ENCODE results near the gene SLC18A3.

SLC18A3 gene

GRCh38 chr10:49612513-49613164, 2.5 kb downstream of the SLC18A3 start:
- no peak for DNase-seq

- DNase-seq: no peak
These were observed 3.2 kb downstream of the SLC18A3 start for GRCh38 chr10:49613165-49613881.

GRCh38 chr10:49613882-49614241, 3.8 kb downstream of the SLC18A3 start, which contains the start of gene CHAT:
TSS of gene CHAT (plus strand) at chr10:49614037. CDS start at chr10:49614190, 153 bp downstream.
- DNase-seq: no peak

GRCh38 chr10:49614242-49615198, 4.4 kb downstream of the SLC18A3 start:
- no peak for DNase-seq

GRCh38 chr10:49615213-49615612, 5.1 kb downstream of the SLC18A3 start:
- no peak for DNase-seq

GRCh38 chr10:49615721-49616120, 5.6 kb downstream of the SLC18A3 start:
- DNase-seq: no peak

- DNase-seq: no peak
These were observed 6.5 kb downstream of the SLC18A3 start for GRCh38 chr10:49616421-49617101.

- DNase-seq: no peak
These were observed 7.3 kb downstream of the SLC18A3 start for GRCh38 chr10:49617121-49618020.

- DNase-seq: no peak
These were observed 8.7 kb downstream of the SLC18A3 start for GRCh38 chr10:49618821-49619220.

- DNase-seq: no peak
These were observed 9.5 kb downstream of the SLC18A3 start for GRCh38 chr10:49619613-49620012.

GRCh38 chr10:49620286-49620810, 10.2 kb downstream of the SLC18A3 start:
- DNase-seq: no peak

GRCh38 chr10:49620841-49621378, 10.8 kb downstream of the SLC18A3 start:
- DNase-seq: no peak

GRCh38 chr10:49621561-49621960, 11.5 kb downstream of the SLC18A3 start:
- DNase-seq: no peak

GRCh38 chr10:49622426-49623425, 12.6 kb downstream of the SLC18A3 start:
- no peak for DNase-seq

- no peak for DNase-seq
These were observed 14.5 kb downstream of the SLC18A3 start for GRCh38 chr10:49624629-49625028.

- no peak for DNase-seq
These were observed 15.3 kb downstream of the SLC18A3 start for GRCh38 chr10:49625411-49625810.

- DNase-seq: no peak
These were observed 16.9 kb downstream of the SLC18A3 start for GRCh38 chr10:49627038-49627437.

- no peak for DNase-seq
These were observed 17.6 kb downstream of the SLC18A3 start for GRCh38 chr10:49627644-49628247.

- DNase-seq: no peak
These were observed 18.5 kb downstream of the SLC18A3 start for GRCh38 chr10:49628599-49628998.
